Measurements from ENCODE around the gene ANAPC15. TPM values are rescaled to one million over a fixed set of nuclear protein-coding genes. Genes with fewer than 3 reads are reported as not detected.

Gene ANAPC15
- total RNA-seq, 4 donors from 2014 or later: 21.2 to 39.3 (median 32.4) TPM

GRCh38 chr11:72111300-72112142 lies 974 bp downstream of the ANAPC15 start:
- peak overlapping the region; percentile 95 to 99 (median 98) for H3K27ac ChIP-seq
- TF ChIP-seq POLR2A (IDR thresholded peaks at IDR 0.05): no peak
- H3K27me3 ChIP-seq: no peaks in the 10 kb centered on the region
- ATAC-seq: peak in 1 of 2 donors; percentile 15
- H3K4me3 ChIP-seq: peak overlapping the region; percentile 58 to 68 (median 63)
- H3K4me1 ChIP-seq: peaks cover 11 to 13% of the 10 kb centered on the region in 2 donors
- intact Hi-C loops (cut with DNase I; ENCODE audit: low total_unique reads): loop anchor here (1.0 to 2.0 kb wide), 5 partner anchors 8 to 183 kb away; partner anchors contain the start of genes LAMTOR1, LRRC51, NUMA1 and RNF121
- peaks cover 0 to 6% of the 10 kb centered on the region in 2 donors for H3K36me3 ChIP-seq
- no peak for DNase-seq
- in situ Hi-C loops (cut with MboI; ENCODE audit: low sequenced_read_pairs in 4 of 4): no loop called here
- no peaks in the 10 kb centered on the region for H3K9me3 ChIP-seq

- Histone ChIP-seq H3K27me3 (no peaks in the 10 kb centered on the region), H3K27ac (no peak within 1 kb of the TSS), H3K36me3 (peaks cover 0 to 6% of the 10 kb centered on the region in 2 donors), H3K4me3 (no peak within 1 kb of the TSS), H3K4me1 (peaks cover 20 to 24% of the 10 kb centered on the region in 2 donors), H3K9me3 (no peaks in the 10 kb centered on the region)
- intact Hi-C loops (cut with DNase I; ENCODE audit: low total_unique reads) (loop anchor here (10.0 kb wide), 2 partner anchors 321 to 329 kb away; partner anchors contain the start of gene CLPB), in situ Hi-C loops (cut with MboI; ENCODE audit: low sequenced_read_pairs in 4 of 4) (loop anchor here in 2 of 4 donors (10.0 kb wide), 1 partner anchor 329 kb away; the partner anchor contains the start of gene CLPB (in 2 of the 2))
- TF ChIP-seq CTCF (IDR thresholded peaks at IDR 0.05 in 4 of 5, conservative IDR thresholded peaks at IDR 0.05 in 1 of 5): no peak
- TF ChIP-seq POLR2A (IDR thresholded peaks at IDR 0.05): no peak
- ATAC-seq (no peak), DNase-seq (no peak)
Measured at GRCh38 chr11:72105888-72106287, 6.6 kb downstream of the ANAPC15 start, which contains the start of gene TOMT. TOMT (plus strand) TSS chr11:72105924; CDS start chr11:72105952, 28 bp downstream.

GRCh38 chr11:72103754-72104167 lies 8.7 kb downstream of the ANAPC15 start:
- H3K4me3 ChIP-seq: peak overlapping the region; percentile 57 to 95 (median 78)
- no peak for ATAC-seq
- intact Hi-C loops (cut with DNase I; ENCODE audit: low total_unique reads) (loop anchor here (1.0 to 10.0 kb wide), 6 partner anchors 9 to 331 kb away; partner anchors contain the start of genes ANAPC15, CLPB, LRRC51 and NUMA1), in situ Hi-C loops (cut with MboI; ENCODE audit: low sequenced_read_pairs in 4 of 4) (loop anchor here in 2 of 4 donors (10.0 kb wide), 1 partner anchor 331 kb away; the partner anchor contains the start of gene CLPB (in 2 of the 2))
- DNase-seq: no peak
- H3K36me3 ChIP-seq: peaks cover 0 to 4% of the 10 kb centered on the region in 2 donors
- H3K9me3 ChIP-seq: no peaks in the 10 kb centered on the region
- TF ChIP-seq POLR2A (IDR thresholded peaks at IDR 0.05) (no peak), CTCF (IDR thresholded peaks at IDR 0.05 in 4 of 5, conservative IDR thresholded peaks at IDR 0.05 in 1 of 5) (no peak)
- H3K27me3 ChIP-seq: no peaks in the 10 kb centered on the region
- H3K4me1 ChIP-seq: peaks cover 40 to 44% of the 10 kb centered on the region in 2 donors
- peak overlapping the region; percentile 92 to 97 (median 93) for H3K27ac ChIP-seq

- ATAC-seq: peak; percentile 90 to 94
- peak within 1 kb of the TSS; percentile 71 to 95 (median 88) for H3K4me3 ChIP-seq
- no peaks in the 10 kb centered on the region for H3K27me3 ChIP-seq
- peaks cover 0 to 10% of the 10 kb centered on the region in 2 donors for H3K36me3 ChIP-seq
- peak; percentile 100 for DNase-seq
- intact Hi-C loops (cut with DNase I; ENCODE audit: low total_unique reads) (loop anchor here (1.0 to 10.0 kb wide), 6 partner anchors 9 to 332 kb away; partner anchors contain the start of genes ANAPC15, CLPB, LRRC51 and NUMA1), in situ Hi-C loops (cut with MboI; ENCODE audit: low sequenced_read_pairs in 4 of 4) (loop anchor here in 2 of 4 donors (10.0 kb wide), 1 partner anchor 332 kb away; the partner anchor contains the start of gene CLPB (in 2 of the 2))
- no peaks in the 10 kb centered on the region for H3K9me3 ChIP-seq
- peak within 1 kb of the TSS; percentile 92 to 97 (median 93) for H3K27ac ChIP-seq
- TF ChIP-seq CTCF (IDR thresholded peaks at IDR 0.05 in 4 of 5, conservative IDR thresholded peaks at IDR 0.05 in 1 of 5): peak; percentile 46 to 72 (median 60)
- TF ChIP-seq POLR2A (IDR thresholded peaks at IDR 0.05): peak; percentile 83 to 85
- peaks cover 46 to 49% of the 10 kb centered on the region in 2 donors for H3K4me1 ChIP-seq
Measured at GRCh38 chr11:72102946-72103753, 9.3 kb downstream of the ANAPC15 start, which contains the start of gene LAMTOR1. LAMTOR1 (minus strand) TSS chr11:72103297; CDS start chr11:72103224, 73 bp downstream.
